Amniotic epithelial cell (primary cell): Measurements from ENCODE around the gene CAV2.
"Not testable (repeated sequence)": the region's sequence is repeated elsewhere in the genome, so short reads cannot be mapped to it uniquely, and the experiment has no call there.

Experiments
- DNase-seq: peaks from one replicate; pipeline ENCODE4 v3.0.0-alpha.2; 2010; ENCODE audit warnings: low read depth

The CAV2 gene

GRCh38 chr7:116499168-116500077 is at the start of gene CAV2:
Gene CAV2, plus strand, starts transcription at chr7:116499738. Its CDS starts 44 bp downstream, at chr7:116499782.
- peak; percentile 29 for DNase-seq

- DNase-seq = no peak
These were observed 49.6 kb upstream of the CAV2 start for GRCh38 chr7:116449950-116450349.

- DNase-seq = no peak
These were observed 47.4 kb upstream of the CAV2 start for GRCh38 chr7:116451957-116452729.

GRCh38 chr7:116454377-116454776 is 45.2 kb upstream of the CAV2 start:
- no peak for DNase-seq

- peak; percentile 42 for DNase-seq
These were observed 44.5 kb upstream of the CAV2 start for GRCh38 chr7:116455009-116455408.

GRCh38 chr7:116455499-116455898 is 44.0 kb upstream of the CAV2 start:
- DNase-seq = no peak

GRCh38 chr7:116461500-116461899 is 38.0 kb upstream of the CAV2 start:
- no peak for DNase-seq

- no peak for DNase-seq
These were observed 35.6 kb upstream of the CAV2 start for GRCh38 chr7:116463956-116464355.

GRCh38 chr7:116464375-116464774 is 35.2 kb upstream of the CAV2 start:
- DNase-seq = no peak

- no peak for DNase-seq
These were observed 34.4 kb upstream of the CAV2 start for GRCh38 chr7:116465125-116465524.

GRCh38 chr7:116468534-116468933 is 31.0 kb upstream of the CAV2 start:
- DNase-seq = no peak

- no peak for DNase-seq
These were observed 21.9 kb upstream of the CAV2 start for GRCh38 chr7:116477625-116478024.

GRCh38 chr7:116478834-116479233 is 20.7 kb upstream of the CAV2 start:
- DNase-seq = no peak

- DNase-seq = no peak
These were observed 16.1 kb upstream of the CAV2 start for GRCh38 chr7:116483271-116483942.

- DNase-seq = not testable (repeated sequence)
These were observed 15.1 kb upstream of the CAV2 start for GRCh38 chr7:116484389-116484788.

- DNase-seq = no peak
These were observed 11.5 kb upstream of the CAV2 start for GRCh38 chr7:116487907-116488521.

- DNase-seq = no peak
These were observed 9.2 kb upstream of the CAV2 start for GRCh38 chr7:116490351-116490750.

- no peak for DNase-seq
These were observed 7.5 kb upstream of the CAV2 start for GRCh38 chr7:116491887-116492653.

- no peak for DNase-seq
These were observed 6.9 kb upstream of the CAV2 start for GRCh38 chr7:116492654-116493109.

GRCh38 chr7:116493449-116493848 is 6.1 kb upstream of the CAV2 start:
- no peak for DNase-seq

GRCh38 chr7:116494472-116494871 is 5.1 kb upstream of the CAV2 start:
- no peak for DNase-seq
